Hepatic stellate cell (primary cell): ENCODE results near the gene GRAMD1C.
"Not testable (repeated sequence)": the region's sequence is repeated elsewhere in the genome, so short reads cannot be mapped to it uniquely, and the experiment has no call there.

Source experiments
- DNase-seq: peaks from one replicate; pipeline ENCODE4 v3.0.0; 2011; ENCODE audit warnings: low spot score

The GRAMD1C gene

DNA sequence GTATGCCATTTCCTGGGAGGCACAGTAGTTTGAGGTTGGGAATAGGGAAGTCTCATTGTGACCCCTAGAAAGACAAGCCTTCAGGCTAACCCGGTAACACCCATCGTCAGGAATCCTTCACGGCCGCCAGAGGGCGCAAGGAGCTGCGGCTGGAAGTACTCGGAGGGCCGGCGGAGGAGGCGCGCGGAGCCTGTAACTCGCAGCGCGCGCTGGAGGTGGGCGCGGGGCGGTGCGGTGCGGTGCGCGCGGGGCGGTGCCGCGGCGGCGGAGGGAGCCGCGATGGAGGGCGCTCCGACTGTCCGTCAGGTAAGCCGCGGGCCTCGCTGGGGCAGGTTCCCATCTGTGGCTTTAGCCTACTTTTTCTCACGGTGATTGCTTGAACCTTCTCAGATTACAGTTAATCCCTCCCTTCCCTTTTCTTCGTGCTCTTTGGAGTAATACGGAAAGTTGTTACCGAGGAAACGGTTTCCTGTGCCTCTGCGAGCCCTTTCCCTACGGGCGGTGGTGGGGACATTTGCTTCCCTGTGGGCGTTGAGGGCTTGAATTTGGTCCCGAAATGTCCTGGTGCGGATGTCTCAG, at the start of gene GRAMD1C:
Gene GRAMD1C, plus strand, starts transcription at position 158 of the 579 bp plus-strand sequence. Its CDS starts 122 bp downstream, at position 280.
- peak; percentile 76 for DNase-seq

DNA sequence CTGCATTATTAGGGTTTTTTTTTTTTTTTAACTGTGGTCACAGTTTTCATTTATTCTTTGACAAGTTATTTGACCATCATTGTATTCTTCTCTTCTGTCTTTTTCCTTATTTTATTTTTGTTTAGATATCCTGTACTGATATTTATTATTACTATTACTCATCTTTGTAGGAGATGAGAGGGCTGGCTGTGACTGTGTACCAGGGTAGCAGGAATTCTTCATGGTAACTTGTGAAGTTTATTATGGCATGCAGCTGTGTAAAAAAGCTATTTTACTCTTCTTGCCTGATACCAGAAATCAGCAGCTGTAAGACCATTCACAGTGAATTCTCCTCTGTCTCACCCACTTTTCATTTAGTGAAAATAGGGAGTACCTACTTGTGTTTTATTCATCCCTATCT, 47.2 kb upstream of the GRAMD1C start:
- peak; percentile 15 for DNase-seq

DNA sequence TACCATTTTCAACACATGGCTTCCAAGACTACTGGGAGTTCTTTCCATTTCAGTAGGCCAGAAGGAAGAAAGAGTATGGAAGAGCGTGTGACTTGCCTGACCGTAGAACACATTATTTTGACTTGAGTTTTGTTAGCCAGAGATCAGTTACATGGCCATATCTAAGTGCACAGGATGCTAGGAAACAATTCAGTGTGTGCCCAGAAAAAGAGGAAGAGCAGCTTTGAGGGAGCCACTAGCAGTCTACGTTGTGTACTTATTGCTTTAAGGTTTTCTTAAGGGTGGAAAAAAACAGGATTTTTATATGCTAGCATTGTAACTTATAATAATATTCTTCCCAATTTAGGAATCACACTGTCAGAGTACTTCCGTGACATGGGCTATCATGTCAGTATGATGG, 44.1 kb upstream of the GRAMD1C start:
- no peak for DNase-seq

DNA sequence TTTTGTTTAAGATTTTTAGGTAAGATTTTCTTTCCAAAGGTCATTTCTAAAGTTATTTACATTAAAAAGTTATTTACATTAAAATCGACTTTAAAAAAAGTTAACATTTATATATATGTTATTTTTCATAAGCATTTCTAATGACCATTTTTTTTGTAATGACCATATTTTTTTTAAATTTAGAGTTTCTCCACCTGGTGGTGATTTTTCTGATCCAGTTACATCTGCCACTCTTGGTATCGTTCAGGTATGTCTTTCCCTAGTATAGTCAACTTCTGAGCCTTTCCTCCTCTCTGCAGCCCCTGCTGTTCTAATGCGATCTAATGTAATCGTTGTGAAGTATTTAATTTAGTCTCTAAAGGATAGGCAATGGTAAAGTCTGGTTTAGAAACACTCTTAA, 42.9 kb upstream of the GRAMD1C start:
- DNase-seq, result no peak

DNA sequence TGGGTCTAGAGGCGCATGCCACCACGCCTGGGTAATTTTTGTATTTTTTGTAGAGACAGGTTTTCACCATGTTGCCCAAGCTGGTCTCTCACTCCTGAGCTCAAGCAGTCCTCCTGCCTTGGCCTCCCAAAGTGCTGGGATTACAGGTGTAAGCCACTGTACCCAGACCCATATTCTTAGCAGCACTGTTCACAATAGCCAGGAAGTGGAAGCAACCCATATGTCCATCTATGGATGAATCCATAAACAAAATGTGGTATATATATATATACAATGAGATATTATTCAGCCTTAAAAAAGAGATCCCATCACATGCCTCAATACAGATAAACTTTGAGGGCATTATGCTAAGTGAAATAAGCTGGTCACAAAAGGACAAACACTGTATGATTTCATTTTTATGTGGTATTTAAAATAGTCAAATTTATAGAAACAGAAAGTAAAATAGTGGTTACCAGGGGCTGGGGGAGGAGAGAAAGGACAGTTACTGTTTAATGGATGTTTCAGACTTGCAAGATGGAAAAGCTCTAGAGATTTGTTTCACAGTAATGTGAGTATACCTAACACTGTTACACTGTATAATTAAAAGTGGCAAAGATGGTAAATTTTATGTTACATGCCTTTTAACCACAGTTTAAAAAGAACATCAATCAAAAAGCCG, 35.7 kb upstream of the GRAMD1C start:
- no peak for DNase-seq

DNA sequence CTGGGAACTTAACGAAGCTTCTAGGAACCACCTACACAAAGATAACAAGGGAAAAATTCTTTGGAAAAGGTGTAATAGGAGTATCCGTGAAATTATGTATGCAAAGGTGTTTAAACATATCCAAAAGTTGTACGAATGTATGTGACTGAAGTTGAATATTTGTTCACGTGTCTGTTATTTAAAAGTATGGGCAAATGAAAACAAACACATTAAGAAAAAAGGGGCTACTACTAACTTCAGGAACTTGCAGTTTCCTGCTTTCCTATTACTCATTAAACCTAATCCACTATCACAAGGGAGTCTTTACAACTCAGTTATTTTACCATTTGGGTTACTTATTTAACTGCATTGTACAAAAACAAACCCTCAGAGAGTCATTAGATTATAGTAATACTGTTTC, 33.9 kb upstream of the GRAMD1C start:
- no peak for DNase-seq

DNA sequence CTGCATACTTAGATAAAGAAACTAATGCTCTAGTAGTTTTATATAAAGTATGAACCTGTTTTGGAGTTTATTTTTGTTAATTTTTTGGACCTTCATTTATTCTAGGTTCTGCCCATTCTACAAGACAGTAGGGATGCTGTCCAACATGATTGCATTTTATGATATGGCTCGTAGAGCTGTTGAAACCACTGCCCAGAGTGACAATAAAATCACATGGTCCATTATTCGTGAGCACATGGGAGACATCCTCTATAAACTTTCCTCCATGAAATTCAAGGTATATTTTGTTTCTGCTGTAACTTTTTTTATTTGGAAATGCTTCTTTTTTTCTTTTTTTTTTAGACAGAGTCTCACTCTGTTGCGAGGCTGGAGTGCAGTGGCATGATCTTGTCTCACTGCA, 33.3 kb upstream of the GRAMD1C start:
- DNase-seq, result no peak

DNA sequence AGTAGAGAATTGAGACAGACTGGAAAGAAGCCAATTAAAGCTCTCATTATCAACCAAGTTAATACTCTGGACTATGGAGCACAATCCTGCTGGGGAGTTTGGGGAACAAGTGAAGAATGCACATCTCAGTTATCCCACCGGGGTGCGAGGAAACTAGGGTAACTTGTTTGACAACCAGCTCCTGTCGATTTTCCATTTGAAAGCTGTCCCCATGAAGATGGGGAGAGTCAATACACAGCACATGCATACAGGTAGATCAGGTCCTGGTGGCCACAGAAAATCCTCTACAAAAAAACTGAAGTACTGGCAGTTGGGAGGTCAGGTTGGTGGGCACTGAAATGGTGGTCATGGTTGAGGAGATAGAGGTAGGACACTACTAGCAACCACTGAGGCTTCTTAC, 25.7 kb upstream of the GRAMD1C start:
- DNase-seq, result no peak

DNA sequence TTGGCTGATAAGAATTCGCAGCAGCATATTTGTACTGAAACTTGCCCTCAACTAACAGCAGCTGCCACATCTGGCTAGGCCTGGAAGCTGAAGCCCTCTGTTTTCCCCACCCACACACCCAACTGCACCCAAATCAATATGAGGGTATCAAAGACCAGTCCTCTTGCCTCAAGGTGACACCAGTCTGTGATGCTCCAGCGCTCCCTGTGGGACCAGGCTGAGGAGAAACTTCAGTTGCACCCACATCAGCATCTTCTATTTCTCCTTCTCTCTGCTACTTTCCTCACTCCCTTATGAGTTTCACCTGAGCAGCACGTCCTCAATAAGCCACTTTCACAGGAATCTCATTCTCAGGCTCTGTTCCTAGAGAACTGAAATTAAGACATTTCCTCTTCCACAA, 18.7 kb upstream of the GRAMD1C start:
- no peak for DNase-seq

DNA sequence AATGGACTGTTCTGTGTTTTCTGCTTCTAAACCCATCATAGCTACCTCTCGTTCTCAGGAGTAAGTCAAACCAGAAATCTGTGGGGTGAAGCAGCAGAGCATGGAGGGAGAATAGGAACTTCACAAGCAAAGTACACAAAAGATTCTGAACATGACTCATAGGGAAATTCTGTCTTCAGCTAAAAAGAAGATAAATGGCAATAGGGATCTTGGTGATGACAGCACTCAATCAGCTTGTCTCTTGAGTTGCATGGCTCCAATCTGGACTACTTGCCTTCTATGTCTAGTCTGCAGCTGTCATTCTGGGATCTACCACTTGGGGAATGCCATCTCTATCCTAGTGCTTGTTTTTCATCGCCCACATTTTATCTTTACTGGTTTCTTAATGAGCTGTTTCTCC, 13.5 kb upstream of the GRAMD1C start:
- DNase-seq, result peak; percentile 12

DNA sequence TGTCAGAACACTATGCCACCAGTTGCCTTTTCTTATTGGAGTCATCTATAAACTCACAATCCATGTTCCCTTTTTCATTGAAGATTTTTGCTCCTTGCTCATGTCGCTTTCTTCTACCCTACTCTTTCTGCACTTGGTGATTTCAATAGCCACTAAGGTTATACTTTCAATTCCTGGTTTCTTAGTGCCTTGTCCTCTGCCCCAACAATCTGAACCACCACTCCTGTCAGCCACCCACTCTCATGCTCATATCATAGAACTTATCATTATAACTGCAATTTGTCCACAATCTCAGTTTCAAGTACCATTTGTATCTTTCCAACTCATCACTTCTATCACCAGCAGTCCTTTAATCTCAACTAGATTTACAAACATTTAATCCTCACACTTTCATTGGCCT, 10.0 kb upstream of the GRAMD1C start:
- DNase-seq, result no peak

DNA sequence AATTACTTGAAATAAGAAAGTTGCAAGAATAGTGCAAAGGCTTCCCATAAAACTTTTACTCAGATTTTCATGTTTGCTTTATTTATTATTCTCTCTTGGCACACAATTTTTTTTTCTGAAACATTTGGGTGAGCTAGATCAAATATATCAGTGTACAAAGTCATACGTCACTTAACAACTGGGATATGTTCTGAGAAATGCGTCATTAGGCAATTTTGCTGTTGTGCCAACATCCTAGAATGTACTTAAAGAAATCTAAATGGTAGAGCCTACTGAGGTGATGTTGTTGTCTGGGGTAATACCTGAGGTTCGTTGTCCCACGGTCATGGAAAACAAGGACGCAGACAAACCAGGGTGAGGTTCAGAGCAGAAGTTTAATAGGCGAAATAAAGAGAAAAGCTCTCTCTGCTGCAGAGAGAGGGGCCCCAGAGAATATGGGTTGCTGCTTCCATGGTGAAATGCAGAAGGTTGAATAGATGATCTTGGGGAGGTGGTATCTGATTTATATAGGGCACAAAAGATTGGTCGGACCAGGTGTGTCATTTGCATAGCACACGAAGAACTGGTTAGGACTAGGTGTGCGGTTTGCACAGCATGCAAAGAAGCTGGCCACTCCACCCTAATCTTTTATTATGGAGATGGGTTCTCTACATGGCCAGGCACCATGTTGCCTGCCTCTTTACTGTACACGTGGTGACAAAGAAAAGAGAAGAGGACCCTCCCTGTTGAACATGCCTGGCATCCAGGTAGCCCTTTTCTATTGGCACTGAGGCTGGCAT, 8.8 kb upstream of the GRAMD1C start:
- DNase-seq, result no peak

DNA sequence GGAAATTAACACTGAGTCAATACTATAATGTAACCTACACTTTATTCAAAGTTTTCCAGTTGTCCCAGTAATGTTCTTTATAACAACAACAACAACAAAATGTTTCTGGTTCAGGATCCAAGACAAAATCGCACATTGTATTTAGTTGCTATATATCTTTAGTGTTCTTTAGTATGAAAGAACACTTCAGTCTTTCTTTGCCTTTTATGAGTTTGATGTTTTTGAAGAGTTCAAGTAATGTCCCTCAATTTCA, 7.6 kb upstream of the GRAMD1C start:
- DNase-seq, result no peak

DNA sequence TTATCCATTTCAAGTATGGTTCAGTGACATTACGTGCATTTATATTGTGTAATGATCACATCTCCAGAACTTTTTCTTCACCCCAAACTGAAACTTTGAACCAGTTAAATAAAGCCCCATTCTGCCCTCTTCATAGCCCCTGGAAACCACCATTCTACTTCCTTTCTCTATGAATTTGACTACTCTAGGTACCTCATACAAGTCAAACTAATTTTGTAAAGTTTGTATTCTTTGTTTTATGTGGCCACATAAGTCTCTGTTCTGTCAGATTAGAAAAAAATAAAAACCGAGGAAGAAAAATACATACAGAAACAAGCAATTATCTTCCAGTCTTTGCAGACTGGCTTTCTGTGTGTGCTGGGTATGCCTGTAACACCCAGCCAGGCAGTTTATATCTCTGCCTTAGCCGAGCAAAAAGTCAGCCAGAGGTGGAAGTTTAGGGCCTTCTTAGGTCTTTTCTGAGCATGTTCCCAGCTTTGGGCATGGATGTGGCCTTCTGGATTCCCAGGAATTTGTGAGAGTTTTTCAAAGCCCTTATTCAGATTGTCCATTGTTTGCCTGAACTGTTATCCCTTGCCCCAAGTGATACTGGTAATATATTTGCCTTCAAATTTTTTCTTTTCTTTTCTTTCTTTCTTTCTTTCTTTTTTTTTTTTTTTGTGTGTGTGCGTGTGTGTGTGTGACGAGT, 6.0 kb upstream of the GRAMD1C start:
- DNase-seq, result no peak

DNA sequence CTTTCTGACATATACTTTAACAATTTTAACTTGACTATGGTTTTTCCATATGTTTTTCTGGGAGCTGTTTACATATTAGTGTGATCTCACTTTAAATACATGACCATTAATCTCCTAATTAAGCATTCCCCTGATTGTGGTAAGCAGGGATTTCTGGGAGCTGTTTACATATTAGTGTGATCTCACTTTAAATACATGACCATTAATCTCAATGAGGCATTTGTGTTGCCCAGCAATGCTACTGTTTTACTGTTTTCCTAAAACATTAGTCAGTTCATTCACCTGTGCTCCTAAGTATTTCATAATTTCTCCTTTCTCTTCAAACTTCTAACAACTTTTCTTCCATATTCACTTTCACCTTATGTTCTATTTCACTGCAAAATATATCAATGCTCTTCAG, 3.6 kb upstream of the GRAMD1C start:
- no peak for DNase-seq

DNA sequence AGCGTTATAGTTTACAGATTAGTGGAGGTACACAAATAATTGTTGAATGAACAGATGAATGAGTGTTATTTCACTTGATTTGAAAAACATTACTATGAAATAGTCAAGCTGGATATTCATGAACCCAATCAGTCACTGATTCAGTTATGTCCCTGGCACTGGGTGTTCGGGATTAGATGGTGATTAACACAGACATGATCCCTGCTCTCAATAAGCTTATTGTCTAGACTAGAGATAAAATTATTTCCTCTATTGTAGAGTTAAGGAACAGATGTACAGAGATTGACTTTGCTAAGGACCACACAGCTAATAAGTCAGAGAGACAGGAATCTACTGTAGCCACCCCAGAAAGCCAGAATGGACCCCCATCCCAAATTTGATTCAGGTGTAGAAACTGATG, 963 bp downstream of the GRAMD1C start:
- no peak for DNase-seq

DNA sequence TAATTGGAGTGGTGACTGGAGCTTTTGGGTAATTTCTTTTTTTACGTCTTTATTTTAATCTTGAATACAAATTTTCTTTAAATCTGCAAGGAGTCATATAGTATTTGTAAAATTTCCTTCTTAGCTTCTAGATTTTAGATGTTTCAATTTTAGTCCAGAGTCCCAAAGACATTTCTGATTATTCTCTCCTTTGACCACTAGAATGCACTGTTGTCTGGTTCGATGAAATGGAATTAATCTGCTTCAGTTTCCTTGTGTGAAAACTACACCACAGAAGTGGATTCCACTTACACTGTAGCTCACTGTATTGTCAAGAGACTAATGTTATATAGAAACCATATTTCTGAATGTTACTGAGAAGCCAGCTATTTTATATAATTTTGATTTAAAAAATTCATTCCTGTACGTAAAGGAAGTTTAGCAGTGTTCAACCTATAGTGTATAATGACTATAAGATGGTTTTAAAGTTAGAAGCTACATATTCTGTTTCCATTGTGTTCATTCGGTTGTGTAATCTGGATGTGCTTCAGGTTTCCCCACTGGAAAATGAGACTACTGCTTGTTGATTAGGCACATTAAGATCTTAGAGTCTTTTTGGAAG, 6.1 kb downstream of the GRAMD1C start:
- DNase-seq, result peak; percentile 32

DNA sequence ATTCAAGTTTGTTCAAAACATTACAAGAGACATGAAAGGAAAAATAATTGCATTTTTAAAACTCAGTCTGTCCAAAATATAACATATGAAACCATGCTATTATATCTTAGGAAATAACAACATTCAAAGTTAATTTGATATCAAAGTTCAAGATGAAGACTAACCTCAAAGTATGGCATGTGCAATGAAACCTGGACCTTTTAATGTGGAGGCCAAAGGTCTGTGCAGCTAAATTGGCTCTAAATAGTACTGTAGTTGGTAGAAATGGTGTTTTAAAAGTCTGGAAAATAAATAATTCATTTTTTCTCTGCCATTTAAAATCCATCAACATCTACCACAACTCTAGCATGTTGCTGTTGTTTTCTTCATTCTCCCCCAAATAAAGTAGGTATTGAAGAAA, 8.7 kb downstream of the GRAMD1C start:
- no peak for DNase-seq

DNA sequence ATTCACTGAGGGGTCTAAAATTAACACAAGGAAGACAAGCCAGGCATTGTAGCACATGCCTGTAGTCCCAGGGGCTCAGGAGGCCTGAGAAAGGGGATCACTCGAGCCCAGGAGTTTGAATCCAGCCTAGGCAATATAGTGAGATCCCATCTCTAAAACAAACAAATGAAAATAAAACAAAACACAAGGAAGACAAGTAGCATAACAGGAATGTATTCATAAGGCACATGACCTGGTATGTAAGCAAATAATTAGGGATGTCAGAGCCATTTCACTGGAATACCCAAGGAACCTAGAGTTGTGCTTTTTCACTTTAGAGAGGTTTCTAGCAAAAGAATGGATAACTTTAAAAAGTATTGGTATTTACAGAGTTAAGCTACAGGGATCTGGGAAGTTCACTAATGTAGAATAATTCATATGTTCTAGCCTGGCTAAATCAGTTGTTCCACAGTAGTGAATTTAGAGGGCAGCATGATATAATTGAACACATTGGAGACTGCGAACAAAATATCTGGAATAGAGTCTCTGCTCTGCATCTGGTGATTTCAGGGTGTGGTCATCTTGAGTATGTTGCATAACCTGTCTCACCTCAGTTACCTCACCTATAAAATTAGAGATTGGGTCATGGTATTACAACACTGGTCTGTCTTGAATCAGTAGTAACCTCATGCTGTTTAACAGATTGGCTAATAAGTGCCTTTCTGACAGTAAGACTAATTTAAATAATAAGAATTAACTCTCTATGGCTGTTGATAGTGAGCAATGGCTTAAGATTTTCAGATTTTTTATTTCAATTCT, 9.3 kb downstream of the GRAMD1C start:
- DNase-seq, result no peak

DNA sequence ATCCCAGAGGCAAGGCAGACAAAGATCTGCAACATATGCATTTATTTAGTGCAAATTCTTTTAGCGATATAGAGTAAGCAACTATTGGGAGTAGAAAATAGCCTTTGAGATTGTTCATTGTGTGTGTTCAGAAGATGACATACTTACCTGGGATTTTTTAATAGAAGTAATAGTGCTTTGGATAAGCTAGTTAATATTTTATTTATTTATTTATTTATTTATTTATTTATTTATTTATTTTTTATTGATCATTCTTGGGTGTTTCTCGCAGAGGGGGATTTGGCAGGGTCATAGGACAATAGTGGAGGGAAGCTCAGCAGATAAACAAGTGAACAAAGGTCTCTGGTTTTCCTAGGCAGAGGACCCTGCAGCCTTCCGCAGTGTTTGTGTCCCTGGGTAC, 10.5 kb downstream of the GRAMD1C start:
- DNase-seq, result not testable (repeated sequence)

DNA sequence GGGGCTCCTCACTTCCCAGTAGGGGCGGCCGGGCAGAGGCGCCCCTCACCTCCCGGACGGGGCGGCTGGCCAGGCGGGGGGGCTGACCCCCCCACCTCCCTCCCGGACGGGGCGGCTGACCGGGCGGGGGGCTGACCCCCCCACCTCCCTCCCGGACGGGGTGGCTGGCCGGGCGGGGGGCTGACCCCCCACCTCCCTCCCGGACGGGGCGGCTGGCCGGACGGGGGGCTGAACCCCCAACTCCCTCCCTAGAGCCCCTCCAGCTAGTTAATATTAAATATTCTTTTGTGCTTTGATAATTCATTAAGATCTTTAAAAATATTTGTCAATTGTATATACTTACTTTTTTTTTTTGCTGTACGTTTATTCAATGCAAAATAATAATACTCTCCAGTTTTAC, 11.3 kb downstream of the GRAMD1C start:
- not testable (repeated sequence) for DNase-seq

DNA sequence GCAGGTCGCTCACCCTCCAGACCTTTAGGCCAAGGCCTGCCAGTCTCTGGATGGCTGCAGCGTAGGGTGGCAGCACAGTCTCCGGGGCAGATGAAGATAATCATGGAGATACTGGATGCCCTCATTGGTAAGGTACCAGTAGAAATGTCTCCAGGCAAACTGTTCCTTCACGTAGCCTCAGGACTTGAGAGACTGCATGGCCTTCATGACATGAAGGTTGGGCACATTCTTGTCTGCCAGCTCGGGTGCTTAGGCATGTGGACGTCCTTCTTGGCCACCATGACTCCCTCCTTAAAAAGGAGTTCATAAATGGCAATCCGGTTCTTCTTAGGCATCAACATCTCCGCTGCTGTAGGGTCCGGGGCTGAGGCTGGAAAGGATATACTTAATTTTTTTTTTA, 11.8 kb downstream of the GRAMD1C start:
- DNase-seq, result not testable (repeated sequence)
